Renal cortex interstitium (tissue), 11 donors: ENCODE data around the gene UGDH. TPM values are rescaled to one million over a fixed set of nuclear protein-coding genes. Genes with fewer than 3 reads are reported as not detected.
A peak's percentile ranks its signal among the peaks of the same experiment; 100 is the strongest.
"Not testable (repeated sequence)": the region's sequence is repeated elsewhere in the genome, so short reads cannot be mapped to it uniquely, and the experiment has no call there.

Experiments
- DNase-seq, 11 donors: peaks; one replicate each; pipeline ENCODE4 v3.0.0-alpha.2; 2013; ENCODE audit warnings: low read depth in 9 of 11, low spot score in 4 of 11; ENCODE audit errors: extremely low read depth in 1 of 11
- polyA plus RNA-seq, 3 donors: library from polyadenylated mRNA; unstranded; fragments of 120-200 nt; gene quantifications; one replicate each; pipeline ENCODE4 v1.2.1, GENCODE V29; 2013; ENCODE audit not compliant: insufficient read length in 3 of 3

Gene UGDH
- polyA plus RNA-seq, 3 donors, result 94.8 to 123 (median 96.3) TPM

DNA sequence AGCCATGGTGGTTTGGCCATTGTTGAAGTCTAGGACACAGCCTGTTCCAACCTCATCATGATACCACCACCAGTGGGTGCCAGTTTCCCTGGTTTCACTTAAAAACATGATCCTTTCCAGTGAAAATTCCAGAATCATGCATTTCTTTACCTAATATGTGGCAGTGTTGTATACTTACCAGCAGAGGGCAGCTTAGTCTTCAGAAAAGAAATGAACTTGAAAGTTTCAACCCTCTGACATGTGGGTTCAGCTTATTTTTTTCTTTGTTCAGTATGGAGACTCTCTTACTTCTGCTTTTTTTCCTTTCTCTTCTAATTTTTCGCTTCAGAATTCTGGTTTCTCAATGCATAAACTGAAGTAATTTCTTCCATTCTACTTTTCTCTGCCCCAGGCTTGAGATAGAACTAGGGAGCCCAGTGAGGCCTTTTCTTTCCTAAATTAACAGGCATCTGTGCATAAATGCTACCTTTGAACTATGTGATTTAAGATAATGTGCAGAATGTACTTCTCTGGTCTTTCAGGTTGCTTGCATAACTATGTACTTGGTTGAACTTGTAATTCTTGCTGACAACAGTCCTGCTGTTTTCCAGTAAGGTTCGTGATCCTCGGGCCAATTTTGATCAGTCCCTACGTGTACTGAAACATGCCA, 57.7 kb downstream of the UGDH start:
- peak in 9 of 11 donors; percentile 36 to 81 (median 63) for DNase-seq

DNA sequence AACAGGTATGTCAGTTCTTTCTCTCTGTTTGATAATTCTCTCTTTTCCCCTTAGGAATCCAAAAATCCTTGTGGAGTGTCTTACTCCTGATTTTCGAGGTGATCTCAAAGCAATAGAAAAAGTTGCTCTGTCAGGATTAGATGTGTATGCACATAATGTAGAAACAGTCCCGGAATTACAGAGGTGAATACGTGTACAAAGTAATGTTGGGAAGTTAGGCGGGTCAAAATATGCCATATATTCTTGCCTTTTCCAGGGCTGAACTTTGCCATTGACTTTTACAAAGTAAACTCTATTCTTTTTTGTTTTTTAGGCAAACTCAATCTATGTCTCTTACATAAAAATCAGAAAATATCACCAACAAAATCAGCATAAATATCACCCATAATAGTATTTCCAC, 59.8 kb downstream of the UGDH start:
- no peak for DNase-seq

DNA sequence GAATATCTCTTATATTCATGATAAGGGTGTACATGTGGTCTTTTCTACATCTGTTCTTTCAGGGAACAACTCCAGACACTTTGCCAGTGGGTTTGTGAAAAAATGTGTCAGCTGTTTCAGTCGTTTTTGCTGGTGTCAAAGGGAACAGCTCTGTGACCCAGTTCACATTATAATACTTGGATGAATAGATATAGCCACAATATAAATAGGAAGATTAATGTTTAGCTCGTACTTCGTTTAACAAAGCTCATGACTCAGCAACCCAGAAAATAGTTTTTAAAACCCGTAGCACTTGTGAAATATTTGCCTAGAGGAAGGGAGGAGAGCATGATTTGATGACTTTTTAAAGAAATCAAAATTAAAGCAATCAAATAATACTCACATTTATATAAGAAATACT, 60.5 kb downstream of the UGDH start:
- no peak for DNase-seq

DNA sequence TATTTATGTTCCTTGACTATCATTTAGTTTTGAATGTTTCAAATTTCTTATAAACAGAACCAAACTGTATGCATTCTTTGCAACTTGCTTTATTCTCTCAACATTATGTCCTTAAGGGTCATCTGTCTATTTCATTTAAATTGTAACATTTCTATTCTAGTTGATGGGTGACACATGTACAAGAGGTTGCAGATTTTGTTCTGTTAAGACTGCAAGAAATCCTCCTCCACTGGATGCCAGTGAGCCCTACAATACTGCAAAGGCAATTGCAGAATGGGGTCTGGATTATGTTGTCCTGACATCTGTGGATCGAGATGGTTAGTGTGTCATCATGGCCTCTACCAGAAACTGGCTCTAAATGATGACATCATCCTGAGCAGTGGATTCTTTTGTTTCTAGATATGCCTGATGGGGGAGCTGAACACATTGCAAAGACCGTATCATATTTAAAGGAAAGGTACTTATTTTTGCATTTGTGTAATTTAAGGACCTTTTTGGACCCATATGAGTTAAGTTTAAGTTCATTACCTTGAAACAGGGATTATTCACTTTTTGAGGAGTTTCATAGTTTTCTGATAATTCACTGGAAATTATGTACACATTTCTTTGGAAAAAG, 62.2 kb downstream of the UGDH start:
- DNase-seq, result no peak

DNA sequence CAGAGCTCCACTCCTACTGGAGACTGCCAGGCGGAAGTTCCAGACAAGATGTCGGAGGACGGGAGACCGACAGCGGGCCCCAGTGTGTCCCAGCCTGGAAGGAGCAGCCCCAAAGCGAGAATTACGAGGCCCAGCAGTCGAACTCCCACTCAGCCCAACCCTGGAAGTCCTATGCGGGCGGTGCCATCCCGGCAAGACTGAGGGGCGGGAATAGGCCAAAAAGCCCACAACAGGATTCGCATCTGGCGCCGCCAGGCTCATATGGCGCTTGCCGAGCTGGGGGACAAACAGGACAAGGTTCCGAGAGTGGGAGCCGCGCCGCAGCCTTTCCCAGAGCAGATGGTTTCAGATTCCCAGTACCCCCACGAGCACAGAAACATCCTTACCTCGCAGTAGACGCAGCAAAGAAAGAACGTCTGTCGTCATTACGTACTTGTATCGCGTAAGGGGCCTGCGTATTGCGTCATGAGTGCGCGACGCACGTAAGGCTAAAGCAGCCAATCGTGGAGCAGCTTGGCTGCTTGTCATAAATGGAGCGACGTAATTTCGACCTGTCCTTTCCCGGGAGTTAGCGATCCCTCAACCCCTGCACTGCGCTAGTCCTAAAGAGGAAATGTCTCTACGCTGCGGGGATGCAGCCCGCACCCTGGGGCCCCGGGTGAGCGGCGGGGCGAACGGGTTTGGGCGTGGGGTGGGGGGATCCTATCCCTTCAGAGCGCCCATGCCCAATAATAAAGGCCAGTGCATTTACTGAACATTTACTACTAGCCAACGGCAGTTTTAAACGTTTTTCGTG, 68.5 kb downstream of the UGDH start, which contains the start of the genes LIAS and RPL9:
LIAS (plus strand) TSS at position 552 of the 796 bp plus-strand sequence; CDS start at position 614, 62 bp downstream.
RPL9 (minus strand) TSS at position 418 of the 796 bp plus-strand sequence. CDS start 483 bp downstream, outside the sequence.
- peak; percentile 96 to 99 (median 98) for DNase-seq

DNA sequence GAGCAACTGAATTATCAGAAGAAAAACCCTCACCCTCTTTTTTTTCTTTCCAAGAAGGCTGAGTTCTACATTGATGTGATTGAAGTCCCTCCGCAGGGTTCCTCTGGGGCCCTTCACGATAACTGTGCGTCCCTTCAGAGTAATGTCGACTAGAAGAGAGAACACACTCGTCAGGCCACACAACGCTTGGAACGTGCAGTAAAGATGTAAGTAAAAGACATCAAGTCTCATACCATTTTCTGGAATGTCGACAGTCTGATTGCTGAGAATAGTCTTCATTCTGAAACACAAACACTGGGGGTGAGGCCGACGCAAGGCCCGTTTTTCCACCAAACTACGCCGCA, 69.1 kb downstream of the UGDH start:
- DNase-seq, result not testable (repeated sequence)

DNA sequence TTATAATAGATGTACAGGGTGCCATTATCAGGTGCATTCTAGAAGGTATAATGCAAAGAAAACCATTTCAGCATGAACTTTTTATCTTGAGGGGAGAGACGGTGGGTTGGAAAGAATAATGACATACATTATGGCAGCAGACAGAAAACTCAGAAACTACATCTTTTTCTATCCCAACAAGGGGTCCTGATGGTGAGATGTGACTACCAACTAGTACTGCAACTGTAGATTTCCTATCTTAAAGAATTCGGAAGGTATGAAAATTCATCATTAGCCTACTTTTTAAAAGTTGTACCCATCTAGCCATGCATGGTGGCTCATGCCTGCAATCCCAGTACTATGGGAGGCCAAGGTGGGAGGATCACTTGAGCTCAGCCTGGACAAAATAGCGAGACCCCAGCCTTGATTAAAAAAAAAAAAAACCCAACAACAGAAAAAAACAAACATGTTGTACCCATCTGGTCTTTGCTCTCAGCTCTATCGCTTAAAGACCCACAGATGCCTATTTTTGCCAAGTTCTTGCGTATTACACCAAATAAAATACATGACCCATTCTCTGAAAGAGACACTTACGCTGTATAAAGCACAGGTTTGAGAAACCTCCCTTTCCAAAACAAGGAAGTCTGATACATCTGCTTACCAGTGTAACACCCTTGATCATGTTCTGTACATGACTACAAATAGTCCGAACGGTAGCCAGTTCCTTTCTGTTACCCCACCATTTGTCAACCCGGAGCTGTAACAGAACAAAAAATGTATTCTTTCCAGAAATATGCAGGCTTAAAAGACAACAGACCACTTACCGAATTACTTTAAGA, 70.1 kb downstream of the UGDH start:
- DNase-seq, result no peak

DNA sequence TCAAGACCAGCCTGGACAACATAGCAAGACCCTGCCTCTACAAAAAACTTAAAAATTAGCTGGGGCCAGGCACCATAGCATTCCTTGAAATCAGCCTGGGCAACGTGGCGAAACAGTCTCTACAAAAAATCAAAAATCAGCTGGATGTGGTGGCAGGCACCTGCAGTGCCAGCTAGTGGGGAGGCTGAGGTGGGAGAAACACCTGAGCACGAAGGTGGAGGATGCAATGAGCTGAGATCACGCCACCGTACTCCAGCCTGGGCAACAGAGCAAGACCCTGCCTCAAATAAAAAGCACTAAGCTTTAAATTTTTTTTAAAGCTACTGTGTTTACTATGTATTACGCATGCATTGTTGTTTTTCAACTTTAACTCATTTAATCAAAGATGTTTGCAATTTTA, 71.8 kb downstream of the UGDH start:
- DNase-seq, result no peak

DNA sequence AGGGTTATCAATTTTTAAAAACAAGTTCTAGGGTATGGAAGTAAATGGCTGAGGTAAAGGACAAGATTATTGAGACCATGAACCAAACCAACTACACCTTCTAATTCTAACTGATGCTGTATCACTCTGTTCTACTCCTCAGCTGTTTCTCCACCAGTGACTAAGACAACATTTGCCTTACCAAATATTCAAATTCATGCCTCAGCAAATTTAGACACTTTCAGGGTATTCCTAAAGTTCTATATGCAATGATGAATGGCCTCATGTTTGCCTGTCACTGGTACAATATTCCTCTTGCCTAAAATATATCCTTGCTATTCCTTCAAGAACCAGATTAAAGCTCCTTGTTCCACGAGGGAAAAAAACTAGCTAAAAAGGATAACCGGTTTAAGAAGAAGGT, 73.5 kb downstream of the UGDH start:
- DNase-seq, result no peak

DNA sequence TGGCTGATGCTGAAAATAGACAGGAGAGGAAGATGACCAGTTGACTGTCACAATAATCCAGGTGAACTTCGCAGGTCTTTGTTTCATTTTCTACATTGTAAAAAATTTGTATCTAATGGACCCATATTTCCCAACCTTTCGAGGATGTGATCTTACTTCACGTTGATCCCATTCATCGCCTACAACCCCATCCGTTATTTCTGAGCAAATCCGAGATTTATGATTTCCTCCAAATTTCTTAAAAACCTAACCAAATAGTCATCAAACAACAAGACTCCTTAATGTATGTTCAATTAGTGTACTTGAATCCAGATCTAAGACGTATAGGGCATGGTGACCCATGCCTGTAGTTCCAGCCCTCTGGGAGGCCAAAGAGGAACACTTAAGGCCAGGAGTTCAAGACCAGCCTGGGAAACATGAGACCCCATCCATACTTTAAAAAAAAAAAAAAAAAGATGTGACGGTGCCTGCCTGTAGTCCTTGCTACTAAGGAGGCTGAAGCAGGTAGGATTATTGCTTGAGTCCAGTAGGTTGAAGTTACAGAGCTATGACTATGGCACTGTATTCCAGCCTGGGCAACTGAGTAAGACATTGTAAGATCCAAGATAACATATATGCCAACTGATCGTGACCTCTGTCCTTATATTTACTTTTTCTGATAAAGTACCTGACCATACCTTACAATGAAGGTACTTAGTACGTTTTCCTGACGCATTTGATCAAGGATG, 74.2 kb downstream of the UGDH start:
- DNase-seq, result no peak

DNA sequence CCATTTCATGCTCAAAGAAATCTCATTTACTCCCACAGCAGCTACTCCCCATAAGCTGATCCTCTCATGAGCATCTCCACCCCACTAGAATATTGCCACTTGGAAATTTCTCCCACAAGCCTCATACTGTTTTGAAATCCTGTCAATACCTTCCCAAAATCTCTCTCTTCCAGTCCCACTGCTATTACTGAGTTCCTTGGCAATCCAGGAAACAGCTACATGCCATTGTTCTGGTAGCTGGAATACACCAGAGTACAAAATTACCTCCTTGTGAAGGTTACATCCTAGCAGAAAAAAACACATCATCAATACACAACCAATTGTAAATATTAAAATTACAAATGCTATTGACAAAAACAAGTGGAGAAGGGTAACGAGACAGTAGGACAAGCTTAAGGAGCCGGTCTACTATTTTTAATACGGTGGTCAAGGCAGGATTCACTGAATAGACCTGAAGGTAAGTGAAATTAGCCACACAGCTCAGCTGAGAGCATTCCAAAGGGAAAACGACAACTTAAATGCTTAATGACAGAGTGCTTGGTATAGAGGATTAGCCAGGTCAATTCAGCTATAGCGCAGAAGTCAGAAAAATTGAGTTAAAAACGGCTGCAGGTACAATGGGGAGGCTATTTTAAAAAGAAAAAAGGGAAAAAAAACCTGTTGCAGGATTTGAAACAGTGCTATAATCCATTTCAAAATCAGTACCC, 74.9 kb downstream of the UGDH start:
- no peak for DNase-seq

DNA sequence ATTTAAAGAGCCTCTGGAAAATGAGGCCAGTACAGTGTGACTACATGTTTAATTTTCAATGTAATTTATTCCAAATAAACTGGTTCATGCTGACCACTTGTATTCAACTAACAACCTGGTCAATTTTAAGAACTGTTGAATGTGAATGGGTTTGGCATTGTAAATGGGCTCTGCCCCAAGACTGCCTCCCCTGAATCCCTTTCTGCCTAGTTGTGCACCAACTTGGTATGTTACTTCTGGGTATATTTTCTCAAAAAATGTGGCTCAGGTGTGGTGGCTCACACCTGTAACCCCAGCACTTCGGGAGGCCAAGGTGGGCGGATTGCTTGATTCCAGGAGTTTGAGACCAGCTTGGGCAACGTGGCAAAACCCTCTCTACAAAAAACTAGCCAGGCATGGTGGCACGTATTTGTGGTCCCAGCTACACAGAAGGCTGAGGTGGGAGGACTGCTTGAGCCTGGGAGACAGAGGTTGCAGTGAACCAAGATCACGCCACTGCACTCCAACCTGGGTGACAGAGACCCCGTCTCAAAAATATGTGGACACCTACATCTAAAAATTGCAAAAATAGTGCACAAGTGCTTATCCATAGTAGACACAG, 75.7 kb downstream of the UGDH start:
- no peak for DNase-seq

DNA sequence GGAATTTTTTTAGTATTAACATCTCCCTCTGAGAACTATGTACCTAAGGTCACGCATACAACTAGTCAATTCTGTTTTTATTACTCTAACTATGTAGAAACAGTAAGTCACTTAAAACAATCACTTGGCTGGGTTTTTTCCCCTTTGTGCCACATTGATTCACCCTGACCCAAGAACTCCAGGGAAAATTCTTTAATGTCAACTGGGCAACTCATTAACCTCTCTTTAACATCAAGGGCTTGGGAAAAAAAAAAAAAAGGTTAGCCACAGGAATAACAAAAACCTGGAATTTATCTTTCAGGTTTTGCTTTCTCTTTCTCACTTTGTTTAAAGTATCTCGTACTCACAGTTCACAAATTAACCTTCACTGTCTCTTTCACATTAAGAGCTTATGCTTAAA, 76.6 kb downstream of the UGDH start:
- DNase-seq, result no peak

Other genes with a start within 250 kb of the UGDH start
- gene RFC1, start 161.1 kb downstream of the UGDH start, polyA plus RNA-seq, result 10 to 100 TPM; 71.1 to 77.8 (median 74.3) TPM
- gene KLB, start 120.5 kb downstream of the UGDH start, polyA plus RNA-seq, result under 1 TPM; 0.17 to 0.22 (median 0.17) TPM
- 1,000 to 10,000 TPM; 1,209 to 1,790 (median 1,492) TPM for gene RPL9, start 68.5 kb downstream of the UGDH start, polyA plus RNA-seq
- 10 to 100 TPM; 23.4 to 33.9 (median 30.4) TPM for gene LIAS, start 68.4 kb downstream of the UGDH start, polyA plus RNA-seq
- gene SMIM14, start 111.4 kb upstream of the UGDH start, polyA plus RNA-seq, result 10 to 100 TPM; 40.3 to 57.8 (median 50.6) TPM
- 100 to 1,000 TPM in 1 of 3 donors, 10 to 100 TPM in 2; 85.2 to 103 (median 93.1) TPM for gene UBE2K, start 170.7 kb upstream of the UGDH start, polyA plus RNA-seq